Lower leg skin (tissue), 3 donors: ENCODE results near the gene GRIA1.

Source experiments
- CTCF ChIP-seq, 3 donors: fragments of 450-650 bp; IDR thresholded peaks; one replicate each; pipeline ENCODE4 v1.5.1; 2016; ENCODE audit warnings: antibody characterized with exemption in 3 of 3, mild to moderate bottlenecking in 3 of 3, moderate library complexity in 2 of 3
- POLR2A ChIP-seq, 2 donors: fragments of 450-650 bp; IDR thresholded peaks; one replicate each; pipeline ENCODE4 v1.6.1; 2016 to 2017; ENCODE audit warnings: antibody characterized with exemption in 2 of 2, mild to moderate bottlenecking in 1 of 2, moderate library complexity in 1 of 2

DNA sequence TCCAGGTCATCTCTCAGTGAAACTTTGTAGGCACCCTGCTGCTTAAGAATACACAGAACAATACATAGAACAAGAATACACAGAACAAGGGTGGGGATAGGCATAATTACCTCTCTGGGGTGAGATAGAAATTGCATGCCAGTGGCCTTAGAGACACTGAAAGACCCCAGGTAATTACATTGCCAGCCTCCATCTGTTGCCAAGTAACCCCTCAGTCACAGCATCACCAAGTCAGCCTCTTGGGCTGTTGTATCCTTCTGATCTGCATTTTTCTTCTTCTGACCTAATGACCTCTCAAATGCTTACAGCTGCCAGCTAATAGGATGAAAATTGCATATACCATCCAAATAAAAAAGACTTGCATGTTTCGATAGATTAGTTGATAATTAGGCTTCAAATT lies 167.7 kb downstream of the GRIA1 start:
- TF ChIP-seq CTCF (IDR thresholded peaks at IDR 0.05) = no peak
- no peak for TF ChIP-seq POLR2A (IDR thresholded peaks at IDR 0.05)
